Left cardiac atrium (tissue), 4 donors: Measurements from ENCODE around the gene GALR3. TPM values are rescaled to one million over a fixed set of nuclear protein-coding genes. Genes with fewer than 3 reads are reported as not detected.

ENCODE experiments used
- ATAC-seq, 2 donors: fragments of 200-7000 bp; cut with Tn5 transposase; one replicate each; pipeline ENCODE4 v1.9.1; 2020; ENCODE audit warnings: mild to moderate bottlenecking in 2 of 2, moderate library complexity in 2 of 2
- DNase-seq: peaks from one replicate; pipeline ENCODE4 v3.0.0-alpha.2; 2020
- intact Hi-C, 2 donors: fragments of 100-400 bp; cut with DNase I; formaldehyde crosslinking; loops; one replicate each; pipeline versions ENCODE4 v1.14.1 to v1.15.1; 2022 to 2023
- microRNA-seq, 2 donors: library from miRNA; unstranded; fragments of <30 nt; microRNA quantifications; one replicate each; pipeline ENCODE4 v1.2.0, GENCODE V29; 2020
- total RNA-seq, 2 donors: library from RNA; stranded (reverse); fragmentation: NEBNext Ultra II Directional; extraction: Animal tissue kit (Norgen Biotek cat#: 25700); gene quantifications; one replicate each; pipeline ENCODE4 v1.2.1, GENCODE V29; 2021
- donor health status: DM: no; HTN: yes; CAD: no.
- donor health status: DM: no; HTN: yes; CAD: no; lungs with severe emphysema.
- donor health status: DM: yes; HTN: yes; CAD: no.
- donor health status: Dilated cardiomyopathy.

Gene GALR3
- total RNA-seq, 2 donors from 2014 or later = not detected

DNA sequence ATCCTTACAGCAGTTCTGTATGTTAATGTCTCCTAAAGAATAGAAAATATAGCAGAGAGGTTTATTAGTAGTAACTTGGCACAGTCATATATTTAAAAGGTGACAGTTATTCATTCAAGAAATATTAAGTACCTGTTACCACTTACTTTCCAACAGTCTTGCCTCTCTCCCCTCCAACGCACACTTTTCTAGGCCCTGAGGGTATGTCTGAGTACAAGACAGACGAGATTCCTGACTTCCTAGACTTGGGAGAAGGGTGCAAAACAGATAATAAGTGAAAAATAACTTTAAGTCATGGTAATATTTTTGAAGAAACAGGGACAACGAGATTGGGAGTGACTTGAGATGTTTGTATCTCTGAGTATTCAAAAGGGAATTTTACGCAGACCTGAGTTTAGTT, 27.6 kb downstream of the GALR3 start:
- intact Hi-C loops = no loop called here

DNA sequence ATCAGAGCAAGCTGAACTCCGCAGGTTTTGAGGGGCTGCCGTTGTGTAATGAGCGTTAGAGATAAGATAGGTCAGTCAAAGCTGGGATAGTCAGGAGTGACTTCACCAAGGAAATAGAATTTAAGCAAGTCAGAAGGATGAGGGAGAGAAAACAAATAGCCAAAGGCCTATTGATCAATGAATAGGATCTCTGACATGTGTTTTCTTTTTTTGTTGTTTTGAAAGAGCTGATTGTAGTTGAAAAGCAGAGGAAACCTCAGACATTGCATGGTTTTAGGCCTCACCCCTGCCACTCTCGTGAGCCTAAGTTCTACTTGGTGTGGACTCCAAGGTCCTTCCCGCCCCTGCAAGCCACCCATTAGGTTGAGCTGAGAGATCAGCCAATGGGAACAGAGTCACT, 29.2 kb downstream of the GALR3 start:
- ATAC-seq = no peak
- no peak for DNase-seq
- intact Hi-C loops = no loop called here

More for the DNA sequence above, 27.6 kb downstream of the GALR3 start:
- no peak for DNase-seq
- ATAC-seq = no peak

DNA sequence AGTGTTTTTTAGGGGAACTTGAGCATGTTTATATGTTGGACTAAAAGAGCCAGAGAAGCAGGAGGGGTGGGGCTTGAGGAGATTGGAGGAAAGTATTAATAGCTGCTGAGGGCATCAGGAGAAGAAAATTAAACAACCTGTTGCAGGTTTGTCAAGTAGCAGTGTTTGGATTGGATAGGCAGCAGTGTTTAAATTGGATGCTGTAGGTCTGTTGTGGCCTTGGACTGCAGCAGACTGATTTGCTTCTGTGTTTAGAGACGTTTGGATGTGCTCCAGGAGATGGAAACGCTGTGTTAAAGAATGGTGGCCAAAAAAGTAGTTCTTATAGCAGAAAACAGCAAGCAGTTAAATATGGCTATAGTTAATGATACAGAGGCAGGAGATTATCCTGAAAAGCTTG, 31.8 kb downstream of the GALR3 start:
- ATAC-seq (no peak), DNase-seq (no peak)
- intact Hi-C loops = no loop called here

GRCh38 chr22:37855462-37855861, 32.3 kb downstream of the GALR3 start:
- ATAC-seq = no peak
- intact Hi-C loops = no loop called here
- DNase-seq = no peak

DNA sequence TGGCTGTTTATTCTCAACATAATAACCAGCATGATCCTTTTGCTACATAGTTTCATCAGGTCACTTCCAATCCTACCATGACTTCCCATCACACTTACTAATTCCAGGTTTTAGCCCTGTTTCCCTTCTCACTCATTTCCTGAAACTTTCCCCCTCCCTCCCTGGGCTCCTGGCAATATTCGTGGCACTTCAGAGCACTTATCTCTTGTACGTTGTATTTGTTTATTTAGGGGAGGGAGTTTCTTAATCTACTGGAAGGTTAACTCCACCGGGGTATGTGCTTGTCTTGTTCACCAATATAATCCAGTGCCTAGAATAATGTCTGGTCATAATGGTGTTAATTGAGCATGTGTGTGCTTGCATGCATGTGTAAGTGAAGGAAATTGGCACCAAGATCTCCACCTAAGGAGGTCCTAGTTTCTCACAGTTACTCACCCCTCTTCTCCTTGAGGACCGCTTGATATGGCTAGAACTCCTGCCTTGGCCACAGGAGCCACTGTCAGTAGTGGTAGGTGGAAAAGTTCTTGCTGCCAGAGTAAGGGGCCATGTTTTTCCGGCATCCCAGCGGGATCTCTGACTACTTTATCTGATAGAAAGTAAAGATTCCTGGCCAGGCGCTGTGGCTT, 37.7 kb downstream of the GALR3 start:
- no peak for DNase-seq
- ATAC-seq = no peak

GRCh38 chr22:37862570-37863325, 39.6 kb downstream of the GALR3 start:
- intact Hi-C loops = loop anchor here (1.0 to 2.0 kb wide), 2 partner anchors 45 to 46 kb away; no protein-coding TSS in a partner anchor
- DNase-seq (no peak), ATAC-seq (peak in 1 of 2 donors; percentile 28)

More for the DNA sequence above, 37.7 kb downstream of the GALR3 start:
- intact Hi-C loops = no loop called here

DNA sequence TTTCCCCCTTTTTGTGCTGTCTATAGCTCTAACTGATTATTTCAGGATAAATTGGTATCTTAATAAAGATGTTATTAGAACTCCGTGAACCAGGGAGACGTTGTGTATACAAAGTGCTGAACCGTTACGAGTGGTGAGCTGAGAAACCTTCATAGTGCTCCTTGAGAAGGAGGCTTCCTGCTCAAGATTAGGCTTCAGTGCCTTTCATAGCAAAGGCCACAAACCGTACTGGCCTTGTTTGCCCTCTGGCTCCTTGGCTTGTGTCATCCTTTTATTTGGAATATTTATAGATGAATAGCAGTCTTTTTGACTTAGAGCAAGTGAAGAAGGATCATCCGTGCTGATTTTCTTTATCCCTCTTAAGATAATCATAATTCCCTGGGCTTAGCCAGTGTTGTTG, 42.3 kb downstream of the GALR3 start:
- DNase-seq (no peak), ATAC-seq (no peak)
- intact Hi-C loops = no loop called here

- ATAC-seq (no peak), DNase-seq (no peak)
- intact Hi-C loops = no loop called here
Observed at GRCh38 chr22:37870273-37870672, 47.1 kb downstream of the GALR3 start.

Small RNA genes lying within 50 kb of the gene (microRNA-seq; reads per million reads assigned to microRNA genes)
- 0 to 0.20 reads per million in 2 donors for gene MIR659

Other genes with a start within 250 kb of the GALR3 start
- gene LGALS2, start 243.3 kb upstream of the GALR3 start, total RNA-seq = not detected
- 10 to 100 TPM; 24.4 to 26.6 TPM for gene GGA1, start 214.5 kb upstream of the GALR3 start, total RNA-seq
- gene SH3BP1, start 183.7 kb upstream of the GALR3 start, total RNA-seq = 1 to 10 TPM; 4.9 to 5.1 TPM
- gene PDXP, start 164.7 kb upstream of the GALR3 start, total RNA-seq = 10 to 100 TPM; 17.3 to 17.5 TPM
- gene LGALS1, start 147.7 kb upstream of the GALR3 start, total RNA-seq = 100 to 1,000 TPM; 599 to 917 TPM
- gene NOL12, start 137.0 kb upstream of the GALR3 start, total RNA-seq = 10 to 100 TPM; 13.7 TPM
- gene TRIOBP, start 126.3 kb upstream of the GALR3 start, total RNA-seq = 100 to 1,000 TPM in 1 of 2 donors, 10 to 100 TPM in 1; 83.5 to 118 TPM
- 10 to 100 TPM; 16.7 to 19.0 TPM for gene GCAT, start 15.4 kb upstream of the GALR3 start, total RNA-seq
- gene ANKRD54, start 21.0 kb downstream of the GALR3 start, total RNA-seq = 10 to 100 TPM in 1 of 2 donors, 1 to 10 TPM in 1; 9.9 to 12.8 TPM
- 100 to 1,000 TPM; 282 to 298 TPM for gene EIF3L, start 26.0 kb downstream of the GALR3 start, total RNA-seq
- 10 to 100 TPM; 14.3 to 18.3 TPM for gene MICALL1, start 82.9 kb downstream of the GALR3 start, total RNA-seq
- gene C22orf23, start 130.2 kb downstream of the GALR3 start, total RNA-seq = under 1 TPM in 1 of 2 donors, not detected in 1; 0.21 TPM
- 10 to 100 TPM; 62.6 to 68.1 TPM for gene POLR2F, start 130.3 kb downstream of the GALR3 start, total RNA-seq
- gene SOX10, start 161.2 kb downstream of the GALR3 start, total RNA-seq = 1 to 10 TPM; 1.9 to 3.6 TPM
- 10 to 100 TPM; 19.4 to 21.0 TPM for gene PICK1, start 234.0 kb downstream of the GALR3 start, total RNA-seq